Measurements from ENCODE around the gene SYCP2.
A peak's percentile ranks its signal among the peaks of the same experiment; 100 is the strongest.

Gene SYCP2

GRCh38 chr20:59948212-59948611 is 14.8 kb upstream of the SYCP2 start:
- no peak for DNase-seq
- intact Hi-C loops (cut with DNase I) = no loop called here

- no peak for DNase-seq
- intact Hi-C loops (cut with DNase I) = no loop called here
Measured at GRCh38 chr20:59947376-59947775, 13.9 kb upstream of the SYCP2 start.

GRCh38 chr20:59945731-59946130 is 12.3 kb upstream of the SYCP2 start:
- DNase-seq = no peak
- intact Hi-C loops (cut with DNase I) = no loop called here

- no peak for DNase-seq
- intact Hi-C loops (cut with DNase I) = no loop called here
Measured at GRCh38 chr20:59945175-59945574, 11.7 kb upstream of the SYCP2 start.

GRCh38 chr20:59944726-59945125 is 11.3 kb upstream of the SYCP2 start:
- no peak for DNase-seq
- intact Hi-C loops (cut with DNase I) = loop anchor here (5.0 kb wide), 1 partner anchor 113 kb away; no protein-coding TSS in a partner anchor

- intact Hi-C loops (cut with DNase I) = loop anchor here (5.0 kb wide), 1 partner anchor 115 kb away; no protein-coding TSS in a partner anchor
- no peak for DNase-seq
Measured at GRCh38 chr20:59942245-59942644, 8.8 kb upstream of the SYCP2 start.

GRCh38 chr20:59940956-59941294 is 7.5 kb upstream of the SYCP2 start:
- intact Hi-C loops (cut with DNase I) = loop anchor here (5.0 kb wide), 1 partner anchor 116 kb away; no protein-coding TSS in a partner anchor
- DNase-seq = no peak

GRCh38 chr20:59940129-59940955 is 6.9 kb upstream of the SYCP2 start, which contains the start of the genes FAM217B and PPP1R3D:
Gene FAM217B, plus strand, starts transcription at chr20:59940389. Its CDS starts 3,555 bp downstream, at chr20:59943944.
Gene PPP1R3D, minus strand, starts transcription at chr20:59940305. Its CDS starts 374 bp downstream, at chr20:59939931.
- intact Hi-C loops (cut with DNase I) = loop anchor here (5.0 kb wide), 1 partner anchor 117 kb away; no protein-coding TSS in a partner anchor
- peak; percentile 86 to 97 (median 95) for DNase-seq

- DNase-seq = peak in 9 of 42 donors; percentile 12 to 62 (median 30)
- intact Hi-C loops (cut with DNase I) = loop anchor here (5.0 to 10.0 kb wide), 2 partner anchors 117 to 155 kb away; no protein-coding TSS in a partner anchor
Measured at GRCh38 chr20:59939879-59940128, 6.4 kb upstream of the SYCP2 start.

GRCh38 chr20:59939052-59939878 is 5.8 kb upstream of the SYCP2 start:
- peak in 1 of 42 donors; percentile 22 for DNase-seq
- intact Hi-C loops (cut with DNase I) = loop anchor here (10.0 kb wide), 1 partner anchor 154 kb away; no protein-coding TSS in a partner anchor

- intact Hi-C loops (cut with DNase I) = loop anchor here (10.0 kb wide), 1 partner anchor 154 kb away; no protein-coding TSS in a partner anchor
- peak in 8 of 42 donors; percentile 26 to 77 (median 42) for DNase-seq
Measured at GRCh38 chr20:59938696-59939051, 5.2 kb upstream of the SYCP2 start.

GRCh38 chr20:59938221-59938620 is 4.8 kb upstream of the SYCP2 start:
- DNase-seq = no peak
- intact Hi-C loops (cut with DNase I) = loop anchor here (10.0 kb wide), 1 partner anchor 153 kb away; no protein-coding TSS in a partner anchor

- intact Hi-C loops (cut with DNase I) = loop anchor here (10.0 kb wide), 1 partner anchor 152 kb away; no protein-coding TSS in a partner anchor
- DNase-seq = no peak
Measured at GRCh38 chr20:59937150-59937549, 3.7 kb upstream of the SYCP2 start.

- no peak for DNase-seq
Measured at GRCh38 chr20:59936409-59936808, 3.0 kb upstream of the SYCP2 start.

GRCh38 chr20:59935457-59936185 is 2.2 kb upstream of the SYCP2 start:
- intact Hi-C loops (cut with DNase I) = loop anchor here (10.0 kb wide), 1 partner anchor 151 kb away; no protein-coding TSS in a partner anchor
- no peak for DNase-seq

More at GRCh38 chr20:59936409-59936808, 3.0 kb upstream of the SYCP2 start:
- intact Hi-C loops (cut with DNase I) = loop anchor here (10.0 kb wide), 1 partner anchor 152 kb away; no protein-coding TSS in a partner anchor

- intact Hi-C loops (cut with DNase I) = loop anchor here (10.0 kb wide), 1 partner anchor 149 kb away; no protein-coding TSS in a partner anchor
- DNase-seq = peak; percentile 52 to 93 (median 84)
Measured at GRCh38 chr20:59933849-59934585, 580 bp upstream of the SYCP2 start.

- intact Hi-C loops (cut with DNase I) = loop anchor here (10.0 kb wide), 1 partner anchor 148 kb away; no protein-coding TSS in a partner anchor
- DNase-seq = no peak
Measured at GRCh38 chr20:59932616-59933295, 681 bp downstream of the SYCP2 start.
